B cell (primary cell): ENCODE data around the gene DLG2. TPM values are rescaled to one million over a fixed set of nuclear protein-coding genes. Genes with fewer than 3 reads are reported as not detected.

Source experiments
- ATAC-seq: fragments of 200-7000 bp; cut with Tn5 transposase; one replicate; pipeline ENCODE4 v1.10.0; 2021; ENCODE audit warnings: low read depth, mild to moderate bottlenecking, moderate number of reproducible peaks, moderate library complexity
- CTCF ChIA-PET: fragments of 350-600 bp; sonication (Branson Sonifier 250); formaldehyde crosslinking; loops from one replicate; lab custom pipeline; 2021; ENCODE audit warnings: antibody characterized with exemption, inconsistent platforms; lab: Charles Lee
- POLR2A ChIA-PET: fragments of 350-600 bp; sonication (Branson Sonifier 250); formaldehyde crosslinking; loops from one replicate; lab custom pipeline; 2021; ENCODE audit warnings: antibody characterized with exemption; lab: Charles Lee
- DNase-seq: peaks from one replicate; pipeline ENCODE4 v3.0.0; 2013
- H2AFZ ChIP-seq: 2 replicates; pipeline ENCODE4 v1.6.1; 2012; ENCODE audit warnings: mild to moderate bottlenecking, low read depth, low read length; ENCODE audit not compliant: insufficient read depth, poor library complexity, severe bottlenecking
- H3K27ac ChIP-seq, 2 donors: 1 replicate in 1 of 2; 2 replicates in 1 of 2; pipeline ENCODE4 v1.5.1; 2012 to 2013; ENCODE audit warnings: low read length in 2 of 2, mild to moderate bottlenecking in 2 of 2, moderate library complexity in 1 of 2
- H3K27me3 ChIP-seq, 4 experiments: fragments of 200-600 bp in 1 of 4; sonication (generic) in 1 of 4; replicated peaks in 1 of 4; 1 replicate in 2 of 4; 2 replicates in 2 of 4; pipeline versions ENCODE4 v1.6.1 to v1.7.0; 2013 to 2016; ENCODE audit warnings: low read length in 3 of 4, mild to moderate bottlenecking in 2 of 4, mixed read lengths in 1 of 4, moderate library complexity in 1 of 4; ENCODE audit not compliant: insufficient read depth in 4 of 4, control insufficient read depth in 3 of 4; ENCODE audit errors: control extremely low read depth in 1 of 4
- H3K36me3 ChIP-seq, 2 experiments: replicated peaks in 1 of 2; 1 replicate in 1 of 2; 2 replicates in 1 of 2; pipeline versions ENCODE4 v1.6.1 to v1.7.1; 2013; ENCODE audit warnings: low read length in 1 of 2; ENCODE audit not compliant: insufficient read depth in 2 of 2, control insufficient read depth in 1 of 2; ENCODE audit errors: control extremely low read depth in 1 of 2, extremely low read depth in 1 of 2
- H3K4me1 ChIP-seq, 2 donors: fragments of 200-600 bp in 1 of 2; sonication (generic) in 1 of 2; 1 replicate in 1 of 2; 2 replicates in 1 of 2; pipeline versions ENCODE4 v1.5.1 to v1.6.1; 2013 to 2017; ENCODE audit warnings: low read length in 2 of 2; ENCODE audit not compliant: control insufficient read depth in 2 of 2, insufficient read depth in 2 of 2
- H3K4me2 ChIP-seq: replicated peaks from 2 replicates; pipeline ENCODE3; 2012; ENCODE audit warnings: mild to moderate bottlenecking, low read depth, low read length; ENCODE audit not compliant: poor library complexity, severe bottlenecking
- H3K4me3 ChIP-seq, 5 experiments: fragments of 200-600 bp in 1 of 5; sonication (generic) in 1 of 5; 1 replicate in 3 of 5; 2 replicates in 2 of 5; pipeline versions ENCODE4 v1.5.1 to v1.7.0; 2011 to 2016; ENCODE audit warnings: low read length in 4 of 5, mild to moderate bottlenecking in 4 of 5, low read depth in 2 of 5, control low read depth in 1 of 5, moderate library complexity in 1 of 5; ENCODE audit not compliant: insufficient read depth in 1 of 5; ENCODE audit errors: control extremely low read depth in 1 of 5, extremely low read depth in 1 of 5
- H3K79me2 ChIP-seq: fragments of 200-600 bp; sonication (generic); one replicate; pipeline ENCODE4 v1.6.0; 2016; ENCODE audit warnings: low read length; ENCODE audit not compliant: control insufficient read depth, insufficient read depth
- H3K9ac ChIP-seq: fragments of 200-600 bp; sonication (generic); 2 replicates; pipeline ENCODE4 v1.6.1; 2017; ENCODE audit warnings: mild to moderate bottlenecking, low read length, moderate library complexity
- H3K9me3 ChIP-seq, 3 donors: one replicate each; pipeline versions ENCODE4 v1.6.1 to v1.7.1; 2013; ENCODE audit warnings: low read length in 2 of 3; ENCODE audit not compliant: control insufficient read depth in 2 of 3, insufficient read depth in 1 of 3; ENCODE audit errors: control extremely low read depth in 1 of 3
- H4K20me1 ChIP-seq: 2 replicates; pipeline ENCODE4 v1.6.0; 2012; ENCODE audit warnings: mild to moderate bottlenecking, low read length; ENCODE audit not compliant: insufficient read depth, control insufficient read depth, poor library complexity, severe bottlenecking
- H3K27ac Mint-ChIP-seq: one replicate; pipeline ENCODE4 v1.8.0; 2021; ENCODE audit warnings: mixed read lengths
- H3K27me3 Mint-ChIP-seq: one replicate; pipeline ENCODE4 v1.8.0; 2021; ENCODE audit warnings: mixed read lengths
- H3K4me1 Mint-ChIP-seq: one replicate; pipeline ENCODE4 v1.8.0; 2021; ENCODE audit warnings: mixed read lengths
- H3K4me3 Mint-ChIP-seq: one replicate; pipeline ENCODE4 v1.8.0; 2021; ENCODE audit warnings: mixed read lengths
- H3K9me3 Mint-ChIP-seq: one replicate; pipeline ENCODE4 v1.8.0; 2022; ENCODE audit warnings: mixed read lengths; ENCODE audit not compliant: insufficient read depth
- EZH2 ChIP-seq: IDR thresholded peaks from 2 replicates; pipeline ENCODE4 v1.6.1; 2012; ENCODE audit warnings: borderline replicate concordance, low read depth, mild to moderate bottlenecking, moderate library complexity, low read length; ENCODE audit not compliant: insufficient read depth, poor library complexity, severe bottlenecking
- WGBS: methylation state at CpG from one replicate; pipeline ENCODE4 v1.1.5; 2013; ENCODE audit warnings: missing lambda C conversion rate; ENCODE audit not compliant: insufficient coverage; 5-methylcytosine and 5-hydroxymethylcytosine counted together
- intact Hi-C: fragments of 100-400 bp; cut with micrococcal nuclease; formaldehyde crosslinking; loops from one replicate; pipeline ENCODE4 v1.10.0; 2022
- polyA plus RNA-seq: library from polyadenylated mRNA; depleted of rRNA; stranded (reverse); fragments of >200 nt; gene quantifications from 2 replicates; pipeline ENCODE4 v1.2.3, GENCODE V29; 2012
- total RNA-seq, 2 donors: library from RNA; stranded (reverse); fragments of 120-200 nt in 1 of 2; gene quantifications; 1 replicate in 1 of 2; 2 replicates in 1 of 2; pipeline versions ENCODE4 v1.2.3 to v1.2.4, GENCODE V29; 2013 to 2022
- TF ChIP-seq, protein P1 (sequence below): fragments of 200-600 bp; IDR thresholded peaks from one replicate; pipeline ENCODE4 v1.8.0; 2022; ENCODE audit warnings: antibody characterized with exemption, mild to moderate bottlenecking

Gene DLG2
- total and polyA plus RNA-seq, 2 donors (not counting 1 experiment from before 2014, with no cell fraction given), result 0.54 to 5.4 TPM

DNA sequence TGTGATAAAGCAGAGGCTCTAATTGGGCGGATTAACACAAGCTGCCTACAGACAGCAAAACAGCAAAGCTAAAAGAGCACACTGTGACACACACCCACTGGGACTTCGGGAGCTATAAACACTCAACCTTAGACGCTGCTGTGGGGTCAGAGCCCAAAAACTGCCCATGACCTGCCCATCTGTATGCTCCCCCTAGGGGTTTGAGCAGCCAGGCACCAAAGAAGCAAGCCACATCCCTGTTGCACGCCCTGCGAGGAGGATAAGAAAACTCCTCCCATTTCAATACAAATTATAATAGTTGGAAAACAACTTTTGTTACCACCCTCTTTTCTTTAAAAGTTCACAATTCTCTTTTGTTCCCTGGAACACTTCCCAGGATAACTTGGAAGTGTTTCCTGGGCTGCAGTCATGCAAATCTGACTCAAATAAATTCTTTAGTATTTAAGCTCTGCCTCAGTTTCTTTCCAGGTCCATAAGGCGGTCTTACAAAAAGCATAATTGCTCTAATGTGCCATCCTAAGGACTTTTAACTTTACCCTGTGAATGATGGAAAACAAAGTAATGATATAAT is 86.4 kb downstream of the DLG2 start:
- H3K79me2 ChIP-seq, result no peaks in the 10 kb centered on the region
- H3K27me3 Mint-ChIP-seq, result no peaks in the 10 kb centered on the region
- H3K27ac Mint-ChIP-seq, result no peak overlapping the region
- TF ChIP-seq, protein P1, sequence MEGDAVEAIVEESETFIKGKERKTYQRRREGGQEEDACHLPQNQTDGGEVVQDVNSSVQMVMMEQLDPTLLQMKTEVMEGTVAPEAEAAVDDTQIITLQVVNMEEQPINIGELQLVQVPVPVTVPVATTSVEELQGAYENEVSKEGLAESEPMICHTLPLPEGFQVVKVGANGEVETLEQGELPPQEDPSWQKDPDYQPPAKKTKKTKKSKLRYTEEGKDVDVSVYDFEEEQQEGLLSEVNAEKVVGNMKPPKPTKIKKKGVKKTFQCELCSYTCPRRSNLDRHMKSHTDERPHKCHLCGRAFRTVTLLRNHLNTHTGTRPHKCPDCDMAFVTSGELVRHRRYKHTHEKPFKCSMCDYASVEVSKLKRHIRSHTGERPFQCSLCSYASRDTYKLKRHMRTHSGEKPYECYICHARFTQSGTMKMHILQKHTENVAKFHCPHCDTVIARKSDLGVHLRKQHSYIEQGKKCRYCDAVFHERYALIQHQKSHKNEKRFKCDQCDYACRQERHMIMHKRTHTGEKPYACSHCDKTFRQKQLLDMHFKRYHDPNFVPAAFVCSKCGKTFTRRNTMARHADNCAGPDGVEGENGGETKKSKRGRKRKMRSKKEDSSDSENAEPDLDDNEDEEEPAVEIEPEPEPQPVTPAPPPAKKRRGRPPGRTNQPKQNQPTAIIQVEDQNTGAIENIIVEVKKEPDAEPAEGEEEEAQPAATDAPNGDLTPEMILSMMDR, result no peak
- TF ChIP-seq EZH2, result no peak
- H3K27me3 ChIP-seq, result no peaks in the 10 kb centered on the region
- intact Hi-C loops, result no loop called here
- peaks cover 0 to 13% (median 1%) of the 10 kb centered on the region in 3 donors for H3K9me3 ChIP-seq
- ATAC-seq (no peak), DNase-seq (no peak)
- H3K9me3 Mint-ChIP-seq, result no peaks in the 10 kb centered on the region
- no peak overlapping the region for H3K4me3 Mint-ChIP-seq
- H3K4me2 ChIP-seq, result no peak overlapping the region
- ChIA-PET POLR2A (no interaction called here), CTCF (no interaction called here)
- H3K4me1 Mint-ChIP-seq, result no peaks in the 10 kb centered on the region
- H4K20me1 ChIP-seq, result no peaks in the 10 kb centered on the region
- H3K36me3 ChIP-seq, result no peaks in the 10 kb centered on the region
- 88% methylated on average over 4 of the region's 6 CpGs for WGBS
- H3K27ac ChIP-seq, result no peak overlapping the region
- no peaks in the 10 kb centered on the region for H3K4me1 ChIP-seq
- H3K9ac ChIP-seq, result no peak overlapping the region
- H3K4me3 ChIP-seq, result no peak overlapping the region
- H2AFZ ChIP-seq, result no peak overlapping the region

DNA sequence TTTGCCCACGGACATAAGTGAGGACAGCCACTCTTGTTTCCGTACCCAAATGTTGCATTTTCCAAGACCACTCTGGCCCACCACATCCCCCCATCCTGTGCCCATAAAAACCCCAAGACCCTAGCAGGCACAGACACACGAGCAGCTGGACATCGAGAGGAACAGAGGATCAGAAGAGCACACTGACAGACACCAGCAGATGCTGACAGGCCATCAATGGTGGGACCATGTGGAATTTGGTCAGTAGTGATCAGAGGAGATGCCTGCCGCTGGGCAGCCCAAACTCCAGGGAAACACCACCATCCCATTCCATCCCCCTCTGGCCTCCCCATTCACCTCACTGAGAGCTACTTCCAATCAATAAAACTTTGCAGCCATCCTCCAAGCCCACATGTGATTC is 87.0 kb downstream of the DLG2 start:
- Histone ChIP-seq H3K36me3 (no peaks in the 10 kb centered on the region), H3K4me3 (no peak overlapping the region), H3K4me1 (no peaks in the 10 kb centered on the region), H4K20me1 (no peaks in the 10 kb centered on the region), H3K79me2 (no peaks in the 10 kb centered on the region), H3K4me2 (no peak overlapping the region), H2AFZ (no peak overlapping the region), H3K9ac (no peak overlapping the region), H3K27ac (no peak overlapping the region), H3K9me3 (peaks cover 0 to 13% (median 1%) of the 10 kb centered on the region in 3 donors), H3K27me3 (no peaks in the 10 kb centered on the region)
- Mint-ChIP-seq H3K9me3 (no peaks in the 10 kb centered on the region), H3K27me3 (no peaks in the 10 kb centered on the region), H3K4me3 (no peak overlapping the region), H3K4me1 (no peaks in the 10 kb centered on the region), H3K27ac (no peak overlapping the region)
- no peak for DNase-seq
- ChIA-PET CTCF (no interaction called here), POLR2A (no interaction called here)
- TF ChIP-seq, protein P1, result no peak
- no peak for TF ChIP-seq EZH2
- intact Hi-C loops, result no loop called here
- no peak for ATAC-seq
- WGBS, result 93% methylated on average over 5 of the region's 5 CpGs
